Ureter (tissue), 1 donor: ENCODE results near the gene AGR3. TPM values are rescaled to one million over a fixed set of nuclear protein-coding genes. Genes with fewer than 3 reads are reported as not detected.

ENCODE experiments used
- DNase-seq: peaks from one replicate; pipeline ENCODE4 v3.0.0-alpha.2; 2020; ENCODE audit warnings: low spot score
- total RNA-seq: library from RNA; stranded (reverse); gene quantifications from one replicate; pipeline ENCODE4 v1.2.4, GENCODE V29; 2023
- donor health status: DM: yes; HTN: yes; CAD: no.

Gene AGR3
- total RNA-seq = 8.7 TPM

DNA sequence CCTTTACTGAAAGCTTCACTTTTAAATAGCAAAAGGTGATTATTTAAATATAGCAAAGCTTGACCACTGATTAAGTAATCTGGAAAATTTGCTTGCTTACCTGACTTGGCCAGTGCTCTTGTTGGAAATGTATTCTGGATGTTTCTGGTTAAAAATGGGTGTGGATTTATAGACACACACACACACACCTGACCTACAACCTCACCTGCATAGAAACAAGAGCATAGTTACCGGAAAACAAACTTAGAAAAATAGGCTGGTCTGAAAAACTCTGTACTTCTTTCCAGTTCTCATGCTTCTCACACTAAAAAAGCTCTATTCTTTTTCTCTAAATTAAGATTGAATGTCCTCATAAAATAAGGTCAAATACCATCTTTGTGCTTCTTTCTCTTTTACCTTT, at the start of gene AGR3:
AGR3 (minus strand) TSS at position 140 of the 400 bp plus-strand sequence. CDS start 3,365 bp downstream, outside the sequence.
- DNase-seq = no peak

DNA sequence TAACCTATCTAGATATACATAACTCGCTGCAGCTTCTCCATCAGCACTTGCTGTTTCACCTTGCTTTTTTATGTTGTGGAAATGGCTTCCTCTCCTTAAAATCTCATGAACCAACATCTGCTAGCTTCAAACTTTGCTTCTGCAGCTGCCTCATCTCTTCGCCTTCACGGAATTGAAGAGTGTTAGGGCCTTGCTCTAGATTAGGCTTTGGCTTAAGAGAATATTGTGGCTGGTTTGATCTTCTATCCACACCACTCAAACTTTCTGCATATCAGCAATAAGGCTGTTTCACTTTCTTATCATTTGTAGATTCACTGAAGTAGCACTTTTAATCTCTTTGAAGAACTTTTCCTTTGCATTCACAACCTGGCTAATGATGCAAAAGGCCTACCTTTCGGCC, 49.2 kb upstream of the AGR3 start:
- no peak for DNase-seq

DNA sequence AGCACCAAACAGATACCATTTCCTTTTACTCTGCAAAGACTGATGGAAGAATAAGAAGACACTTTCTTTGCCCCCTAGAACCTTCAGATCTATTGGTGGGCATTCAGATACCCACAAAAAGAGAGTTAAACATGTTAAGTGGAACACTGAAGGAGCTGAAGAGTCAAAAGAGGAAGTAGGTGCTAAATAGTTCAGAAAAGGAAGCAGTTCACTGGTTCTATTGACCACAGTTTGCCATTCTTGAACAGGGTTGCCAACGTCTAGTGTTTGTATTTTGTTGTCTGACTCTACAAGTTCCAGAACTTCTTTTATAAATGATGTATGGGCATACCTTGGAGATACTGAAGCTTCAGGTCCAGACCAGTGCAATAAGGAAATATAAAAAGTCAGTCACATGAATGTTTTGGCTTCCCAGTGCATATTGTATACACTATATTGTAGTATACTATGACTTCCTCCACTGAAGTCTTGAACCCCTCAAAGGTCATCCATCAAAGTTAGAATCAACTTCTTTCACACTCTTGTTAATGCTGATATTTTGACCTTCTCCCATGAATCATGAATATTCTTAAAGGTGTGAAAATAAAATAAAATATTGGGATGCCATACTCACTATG, 47.5 kb upstream of the AGR3 start:
- DNase-seq = no peak

DNA sequence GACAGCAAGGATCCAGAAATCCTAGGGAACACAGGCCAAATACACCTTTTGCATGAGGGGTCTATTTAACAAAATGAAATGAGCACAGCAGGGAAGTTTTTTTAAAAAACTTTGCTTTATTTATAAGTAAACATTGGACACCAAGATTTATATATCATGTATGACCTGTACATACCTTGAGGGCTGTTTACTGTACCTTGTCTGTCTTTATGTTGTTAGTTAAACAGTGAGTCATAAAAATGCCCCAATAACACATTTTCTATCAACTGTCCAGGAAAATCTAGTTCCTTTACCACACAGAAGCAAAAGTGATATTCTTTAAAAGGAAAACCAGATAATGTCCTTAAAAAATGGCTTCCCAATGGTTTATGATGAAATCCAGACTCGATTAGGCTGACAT, 45.1 kb upstream of the AGR3 start:
- DNase-seq = no peak

DNA sequence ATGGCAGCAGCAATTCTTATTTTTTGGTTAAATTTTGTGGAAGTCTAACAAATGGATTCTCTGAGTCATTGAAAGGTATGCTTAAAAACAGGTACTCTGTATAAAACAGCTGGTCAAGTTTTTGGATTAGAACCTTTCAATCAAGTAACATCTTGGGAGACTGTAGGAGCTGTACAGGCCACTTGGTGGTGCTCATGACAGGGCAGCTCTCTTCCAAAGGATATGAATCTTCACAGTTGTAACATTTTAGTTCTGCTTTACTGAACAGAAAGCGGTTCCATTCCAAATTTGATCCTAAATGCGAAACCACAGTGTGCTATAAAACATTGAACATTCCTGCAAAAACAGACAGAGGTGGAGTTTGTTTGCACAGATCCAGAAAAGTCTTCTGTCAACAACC, 44.5 kb upstream of the AGR3 start:
- no peak for DNase-seq

DNA sequence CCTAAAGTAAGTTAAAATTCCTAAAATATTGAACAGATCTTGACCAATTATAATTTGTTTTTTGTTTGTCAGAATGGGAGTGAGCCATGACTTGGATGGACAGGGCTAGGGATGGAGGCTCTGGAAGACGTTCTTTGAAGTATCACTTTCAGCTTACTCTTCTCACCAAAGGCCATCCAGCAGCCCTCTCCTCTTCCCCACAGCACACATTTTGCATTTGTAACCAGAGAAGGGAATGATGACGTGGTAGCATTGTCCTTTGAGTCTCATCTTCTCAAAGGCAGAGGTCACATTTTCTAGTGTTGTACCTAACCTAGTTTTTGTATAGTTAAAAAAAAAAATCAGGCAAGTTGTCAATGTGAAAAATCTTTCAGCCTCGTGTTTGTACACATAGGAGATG, 43.8 kb upstream of the AGR3 start:
- no peak for DNase-seq

DNA sequence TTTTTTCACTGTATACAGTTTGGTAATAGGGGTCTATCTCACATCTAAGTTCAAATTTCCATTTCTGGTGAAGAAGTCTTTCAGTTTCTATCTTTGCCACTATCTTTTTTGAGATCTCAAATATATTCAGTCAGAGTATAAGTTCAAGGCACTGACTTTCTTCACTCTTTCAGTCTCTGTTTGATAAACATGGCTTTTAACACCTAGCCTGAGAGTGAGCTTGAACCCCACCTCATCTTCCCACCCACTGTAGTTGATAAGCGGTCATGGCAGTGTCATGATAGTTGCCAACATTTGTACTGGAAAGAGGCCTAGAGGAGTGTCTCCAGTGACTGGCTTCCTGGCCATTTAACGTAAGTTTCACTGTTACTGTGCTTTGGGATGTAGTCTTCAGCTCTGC, 41.2 kb upstream of the AGR3 start:
- no peak for DNase-seq

DNA sequence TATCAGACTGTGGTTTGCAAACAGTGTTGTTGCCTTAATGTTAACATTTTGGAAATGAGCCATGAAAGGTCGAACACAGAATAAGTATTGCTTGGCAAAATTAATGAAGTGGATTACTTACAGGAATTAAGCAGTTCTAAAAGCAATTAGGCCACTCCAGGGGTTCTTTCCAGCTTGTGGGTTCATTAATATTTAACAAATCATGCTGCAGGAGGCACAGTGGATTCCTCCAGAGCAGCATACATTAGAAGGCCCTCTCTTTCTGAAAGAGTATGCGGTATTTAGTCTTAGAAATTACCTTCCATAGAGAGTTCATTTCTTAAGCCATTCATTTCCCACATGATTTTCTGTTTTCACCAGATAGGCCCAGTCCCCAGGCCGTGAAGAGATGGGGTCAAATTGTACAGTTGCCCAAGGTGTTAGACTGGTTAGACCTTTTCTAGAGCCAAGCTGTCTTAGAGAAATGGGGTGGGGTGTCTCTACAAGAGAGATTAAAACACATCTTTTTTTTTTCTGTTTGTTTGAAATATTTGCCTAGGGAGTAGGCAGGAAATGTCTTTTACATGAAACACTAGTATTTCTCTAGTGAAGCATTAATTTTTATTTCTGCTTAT, 40.0 kb upstream of the AGR3 start:
- no peak for DNase-seq

DNA sequence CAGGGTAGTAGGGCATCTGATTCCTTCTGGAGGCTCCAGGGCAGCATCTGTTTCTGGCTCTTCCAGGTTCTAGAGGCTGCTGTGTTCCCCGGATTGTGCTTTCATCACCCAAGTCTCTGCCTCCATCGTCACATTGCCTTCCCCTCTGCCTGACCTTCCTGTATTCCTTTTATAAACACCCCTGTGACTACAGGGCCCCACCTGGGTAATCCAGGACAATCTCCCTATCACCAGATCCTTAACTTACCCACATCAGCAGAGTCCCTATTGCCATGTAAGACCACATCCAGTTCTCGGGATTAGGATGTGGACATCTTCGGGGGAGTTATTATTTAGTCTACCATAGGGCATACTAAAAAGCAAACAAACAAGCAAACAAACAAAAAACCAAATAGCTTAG, 39.4 kb upstream of the AGR3 start:
- DNase-seq = no peak

DNA sequence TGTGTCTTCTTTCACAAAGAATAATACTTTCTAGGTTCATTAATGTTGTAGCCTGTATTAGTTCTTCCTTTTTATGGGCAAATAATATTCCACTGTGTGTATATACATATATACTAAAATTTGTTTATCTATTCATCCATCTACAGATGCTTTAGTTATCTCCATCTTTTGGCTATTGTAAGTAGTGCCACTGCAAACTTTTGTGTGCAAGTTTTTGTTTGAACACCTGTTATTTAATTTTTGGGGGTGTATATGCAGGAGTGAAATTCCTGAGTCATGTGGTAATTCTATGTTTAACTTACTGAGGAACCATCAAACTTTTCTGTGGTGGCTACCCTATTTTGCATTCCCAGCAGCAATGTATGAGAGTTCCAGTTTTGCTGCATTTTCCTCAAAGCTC, 37.7 kb upstream of the AGR3 start:
- DNase-seq = no peak

DNA sequence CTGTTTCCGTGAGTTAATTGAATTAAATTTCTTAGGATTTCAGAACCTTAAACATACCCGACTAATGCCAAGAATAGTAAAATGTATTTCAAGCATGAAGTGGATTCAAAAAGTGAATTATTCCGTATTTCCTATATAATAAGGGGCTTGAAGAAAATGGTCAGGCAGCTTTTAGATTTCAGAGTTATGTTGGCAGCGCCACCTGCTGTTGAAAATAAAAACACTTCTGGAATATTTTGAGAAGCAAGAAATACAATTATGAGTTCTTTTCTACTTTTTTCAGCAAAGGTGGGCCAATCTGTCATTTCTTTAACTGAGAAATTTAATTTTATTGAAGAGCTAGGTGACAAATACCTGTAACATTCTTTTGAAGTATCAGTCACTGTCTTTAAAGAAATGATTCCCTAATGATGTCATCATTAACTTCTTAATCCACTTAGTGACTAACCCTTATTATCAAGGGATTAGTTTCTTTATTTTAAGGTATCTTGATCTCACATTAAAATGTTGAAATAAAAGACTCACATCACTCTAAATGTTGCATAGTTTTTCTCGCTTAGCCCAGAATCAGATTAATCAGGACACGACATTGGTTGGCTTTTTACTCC, 36.6 kb upstream of the AGR3 start:
- DNase-seq = no peak

DNA sequence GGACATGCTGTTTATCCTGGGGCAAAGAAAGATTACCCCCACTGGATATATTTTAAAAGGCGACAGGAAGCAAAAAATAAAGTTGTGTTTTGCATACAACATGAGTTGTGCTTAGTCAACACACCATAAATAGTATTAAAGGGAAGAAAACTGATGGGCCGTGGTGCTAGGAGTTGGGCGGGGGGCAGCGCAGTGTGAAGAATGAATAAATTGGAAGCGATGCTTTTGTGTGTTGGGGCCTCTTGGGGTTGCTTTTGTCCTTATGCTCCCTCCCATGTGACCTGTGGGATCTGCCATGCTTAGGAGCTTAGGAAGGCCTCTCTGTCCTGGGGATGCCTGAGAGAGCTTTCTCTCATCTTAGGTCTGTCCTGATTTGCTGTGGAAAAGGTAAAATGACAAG, 35.0 kb upstream of the AGR3 start:
- DNase-seq = no peak

DNA sequence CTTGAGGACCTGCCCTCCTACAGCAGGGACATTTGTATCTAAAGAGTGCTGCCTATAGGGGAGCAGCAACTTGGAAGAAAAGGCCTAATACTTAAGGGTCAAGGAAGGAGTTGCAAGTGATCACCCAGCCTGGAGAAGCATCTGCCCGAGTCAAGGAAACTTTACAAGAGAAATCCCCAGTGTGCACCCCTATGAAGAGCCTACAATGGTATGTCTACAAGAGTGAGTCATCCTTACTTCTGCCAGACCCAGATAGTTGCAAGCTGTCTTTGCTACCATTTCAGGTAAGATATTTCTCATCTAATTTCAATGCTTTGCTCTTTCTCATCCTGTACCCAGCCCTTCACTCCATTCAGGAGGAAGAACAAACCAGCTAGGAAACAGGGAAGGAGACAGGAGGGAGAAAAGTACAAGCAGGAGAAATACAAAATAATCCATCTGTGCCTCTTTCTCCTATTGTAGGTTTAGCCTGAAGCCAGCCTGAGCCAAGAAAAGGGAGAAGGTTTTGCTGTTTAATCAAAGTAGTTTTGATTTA, 34.4 kb upstream of the AGR3 start:
- no peak for DNase-seq

DNA sequence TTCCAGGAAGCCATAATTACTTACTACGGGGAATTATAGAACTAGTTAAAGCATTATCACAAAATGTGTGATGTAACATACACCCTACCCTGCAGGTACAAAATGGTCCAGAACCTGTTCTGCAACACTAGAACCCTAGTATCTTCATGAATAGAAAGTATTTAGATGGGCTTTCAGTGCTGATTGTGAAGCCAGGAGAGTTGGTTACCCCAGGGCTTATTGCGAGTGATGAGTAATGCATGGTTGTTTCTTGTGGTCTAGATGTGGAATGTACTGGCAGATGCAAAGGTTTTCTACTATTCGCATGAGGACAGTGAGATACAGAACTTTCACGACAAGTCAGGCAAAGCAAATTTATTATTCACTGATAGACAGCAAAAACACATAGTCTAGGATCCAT, 33.6 kb upstream of the AGR3 start:
- DNase-seq = no peak

DNA sequence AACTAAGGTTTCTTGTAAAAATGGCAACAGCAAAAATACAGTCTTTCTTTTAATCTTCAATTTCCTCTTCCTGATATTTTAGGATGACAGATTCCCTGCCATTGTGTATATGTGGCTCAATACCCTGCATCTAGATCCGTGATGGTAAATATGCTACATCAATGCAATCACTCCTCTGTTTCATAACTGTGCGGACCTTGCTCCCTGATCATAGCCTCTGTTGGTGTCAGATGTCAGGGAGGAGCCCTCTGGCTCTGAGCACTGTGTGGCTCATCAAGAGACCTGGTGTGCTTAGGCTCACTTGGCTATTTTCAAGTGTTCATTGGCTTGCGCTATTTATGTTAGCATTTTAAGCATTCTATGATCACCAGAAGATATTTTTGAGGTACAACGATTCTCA, 33.0 kb upstream of the AGR3 start:
- DNase-seq = no peak

DNA sequence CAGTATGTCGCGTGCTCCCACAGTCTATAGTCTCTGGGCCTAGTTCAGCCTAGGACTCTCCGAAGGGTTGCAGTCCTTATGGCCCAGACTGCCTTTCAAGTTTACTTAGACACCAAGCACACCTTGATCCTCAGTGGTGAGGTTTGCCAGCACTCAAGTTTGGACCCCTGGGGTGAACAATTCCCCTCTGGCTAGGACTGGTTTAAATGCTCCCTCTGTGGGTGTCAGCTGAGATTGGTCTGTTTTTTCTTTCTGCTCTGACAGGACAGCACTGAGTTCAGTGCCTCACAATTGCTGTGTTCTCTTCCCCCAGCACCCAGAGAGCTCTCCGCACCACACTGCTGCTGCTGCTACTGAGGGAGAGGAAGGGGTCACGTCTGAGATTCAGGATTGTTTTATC, 31.9 kb upstream of the AGR3 start:
- no peak for DNase-seq

DNA sequence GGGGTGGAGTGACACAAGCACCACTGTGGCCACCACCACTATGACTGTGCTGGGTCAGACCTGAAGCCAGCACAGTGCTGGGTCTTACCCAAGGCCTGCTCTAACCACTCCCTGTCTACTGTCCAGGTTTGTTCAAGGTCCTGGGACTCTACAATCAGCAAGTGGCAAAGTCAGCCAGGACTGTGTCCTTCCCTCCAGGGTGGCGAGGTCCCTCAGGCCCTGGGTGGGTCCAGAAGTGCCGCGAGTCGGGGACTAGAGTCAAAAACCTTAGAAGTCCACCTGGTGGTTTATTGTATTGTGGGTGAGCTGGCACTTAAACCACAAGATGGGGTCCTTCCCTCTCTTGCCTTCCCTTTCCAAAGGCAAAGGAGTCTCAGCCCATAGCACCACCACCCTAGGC, 30.8 kb upstream of the AGR3 start:
- DNase-seq = no peak

DNA sequence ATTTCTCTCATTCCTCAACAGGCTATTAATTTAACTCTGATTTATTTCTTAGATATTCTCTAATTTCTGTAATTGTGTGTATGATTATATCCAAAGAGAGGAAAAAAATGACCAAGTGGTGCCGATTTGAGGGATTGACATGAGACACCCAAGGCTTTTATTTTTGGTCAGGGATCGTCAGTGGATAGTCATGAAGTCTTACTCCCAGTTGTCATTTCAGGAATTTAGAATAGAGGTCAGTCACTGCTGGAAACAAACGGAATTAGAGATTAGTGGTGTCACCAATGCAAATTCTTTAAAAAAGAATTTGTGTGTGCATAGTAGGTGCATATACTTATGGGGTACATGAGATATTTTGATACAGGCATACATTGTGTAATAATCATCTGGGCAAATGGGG, 26.8 kb upstream of the AGR3 start:
- DNase-seq = no peak

DNA sequence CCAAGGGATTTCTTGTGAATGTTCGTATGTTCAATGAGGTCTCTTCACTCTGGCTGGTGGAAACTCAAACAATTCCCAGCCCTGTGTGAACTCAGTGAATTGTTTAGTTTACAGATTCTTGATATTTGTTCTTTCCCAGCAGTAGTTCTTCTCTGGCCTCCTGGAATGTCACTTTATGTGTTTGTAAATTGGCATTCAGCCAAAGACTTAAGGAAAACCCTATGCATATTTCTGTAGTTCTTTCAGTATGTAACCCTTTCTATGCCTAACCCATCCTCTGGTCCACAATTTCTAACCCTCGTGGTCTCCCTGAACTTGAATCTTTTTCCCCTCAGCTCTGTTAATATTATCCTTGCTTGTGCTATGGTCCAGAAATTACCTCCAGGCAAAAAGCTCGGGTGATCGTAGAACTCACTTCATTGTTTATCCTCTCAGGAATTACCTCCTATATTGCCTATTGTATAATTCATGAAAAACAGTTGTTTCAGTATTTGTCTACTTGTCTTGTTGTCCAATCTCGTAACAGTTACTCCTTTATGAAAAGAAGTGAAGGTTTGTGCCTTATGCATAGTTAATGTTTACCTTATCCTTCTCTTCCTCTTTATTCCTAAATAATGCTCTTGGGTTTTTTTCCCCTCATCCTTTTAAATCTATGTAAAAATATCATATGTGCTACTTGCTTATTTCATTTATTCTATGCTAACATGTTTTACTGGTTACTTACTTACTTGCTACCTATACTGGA, 23.7 kb upstream of the AGR3 start:
- no peak for DNase-seq

DNA sequence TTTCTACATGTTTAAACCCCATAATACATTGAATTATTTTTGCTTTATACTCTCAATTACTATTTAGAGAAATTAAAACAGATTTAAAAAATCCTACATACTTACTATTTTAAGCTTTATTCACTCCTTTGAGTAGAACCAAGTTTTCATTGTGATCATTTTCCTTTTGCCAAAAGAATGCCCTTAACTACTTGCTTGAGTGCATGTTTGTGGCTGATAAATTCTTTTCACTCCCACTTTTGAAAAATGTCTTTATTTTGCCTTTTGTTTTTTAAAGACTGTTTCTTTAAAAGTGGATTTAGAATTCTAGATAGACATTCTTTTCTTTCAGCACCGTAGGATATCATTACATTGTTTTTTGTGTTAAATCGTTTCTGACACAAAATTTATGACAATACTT, 22.3 kb upstream of the AGR3 start:
- DNase-seq = no peak

DNA sequence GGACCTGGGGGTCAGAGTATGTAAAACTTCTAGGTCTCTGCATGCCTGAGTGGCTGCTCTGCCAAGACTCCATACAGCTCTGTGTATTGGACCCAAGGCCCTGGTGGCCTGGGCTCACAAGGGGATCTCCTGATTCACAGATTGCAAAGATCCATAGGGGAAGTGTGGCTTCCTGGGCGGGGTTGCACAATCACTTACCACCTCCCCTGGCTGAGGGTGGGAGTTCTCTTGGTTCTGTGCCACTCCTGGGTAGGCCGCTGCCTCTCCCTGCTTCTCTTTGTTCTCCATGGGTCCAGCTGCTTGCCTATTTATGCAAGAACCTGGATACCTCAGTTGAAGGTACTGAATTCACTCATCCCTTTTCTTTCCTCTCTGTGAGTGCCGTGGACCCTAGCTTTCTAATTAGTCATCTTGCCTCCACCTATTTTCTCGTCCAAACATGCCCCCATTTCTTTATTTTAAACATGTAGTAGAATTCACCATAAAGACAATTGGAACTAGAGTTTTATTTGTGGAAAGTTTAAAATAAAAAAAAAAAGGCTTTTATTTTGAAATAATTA, 18.5 kb upstream of the AGR3 start:
- DNase-seq = no peak

DNA sequence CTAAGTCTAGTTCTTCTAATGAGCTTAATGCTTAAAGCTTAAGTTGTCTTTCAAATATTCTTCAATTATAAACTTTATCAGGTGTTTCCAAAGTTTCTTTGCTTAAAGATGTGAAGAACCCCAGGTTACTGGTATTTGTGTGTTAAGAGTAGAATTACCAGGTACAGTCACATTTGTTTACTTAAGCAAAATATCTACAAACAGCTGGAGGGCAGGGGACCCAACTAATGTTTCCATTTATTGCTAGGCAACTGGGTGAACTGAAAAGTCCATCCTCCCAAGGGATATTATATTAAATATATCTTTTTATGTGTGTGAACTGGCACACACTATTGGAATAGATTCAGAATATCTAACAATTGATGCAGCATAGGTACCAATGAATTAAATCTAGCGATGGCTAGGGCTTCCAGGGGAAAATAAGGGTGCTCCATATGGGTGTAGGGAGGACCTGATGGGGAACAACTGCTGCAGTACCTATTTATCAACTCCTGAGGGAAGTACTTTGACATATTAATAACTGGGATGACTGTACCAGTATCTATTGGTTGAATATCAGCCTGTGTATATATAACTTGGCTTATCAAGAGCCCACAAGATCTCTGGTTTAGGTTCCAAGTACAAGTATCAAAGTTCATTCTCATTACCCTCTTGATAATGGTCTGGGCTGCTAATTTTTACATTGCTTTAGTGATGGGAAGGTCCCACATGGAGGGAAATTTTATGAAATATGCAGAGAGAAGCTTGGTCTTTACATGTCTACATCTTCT, 10.3 kb upstream of the AGR3 start:
- DNase-seq = no peak
